DND-41 (cell line): ENCODE results near the gene STOML2.

Experiments
- ATAC-seq: fragments of 200-7000 bp; cut with Tn5 transposase; 3 replicates; pipeline ENCODE4 v1.9.1; 2021; ENCODE audit warnings: low read depth; ENCODE audit not compliant: insufficient read depth
- DNase-seq: peaks from one replicate; pipeline ENCODE4 v3.0.0-alpha.2; 2020
- H2AFZ ChIP-seq: 2 replicates; pipeline ENCODE4 v1.6.0; 2012; ENCODE audit warnings: low read depth, low read length
- H3K27ac ChIP-seq: 2 replicates; pipeline ENCODE4 v1.5.1; 2012; ENCODE audit warnings: low read length, inconsistent platforms
- H3K27me3 ChIP-seq: fragments of 200-600 bp; sonication (generic); 2 replicates; pipeline ENCODE4 v1.6.0; 2012; ENCODE audit warnings: low read length, mild to moderate bottlenecking, inconsistent platforms; ENCODE audit not compliant: insufficient read depth, poor library complexity
- H3K36me3 ChIP-seq: 2 replicates; pipeline ENCODE4 v1.5.1; 2012; ENCODE audit warnings: low read length, inconsistent platforms; ENCODE audit not compliant: insufficient read depth
- H3K4me1 ChIP-seq: 2 replicates; pipeline ENCODE4 v1.5.1; 2012; ENCODE audit warnings: mild to moderate bottlenecking, low read length; ENCODE audit not compliant: insufficient read depth
- H3K4me2 ChIP-seq: 2 replicates; pipeline ENCODE4 v1.6.0; 2012; ENCODE audit warnings: mild to moderate bottlenecking, moderate library complexity, low read length, inconsistent platforms; ENCODE audit not compliant: insufficient read depth
- H3K4me3 ChIP-seq, 2 experiments: fragments of 200-600 bp in 1 of 2; shearing (Covaris generic) in 1 of 2; 2 replicates each; pipeline ENCODE4 v1.5.1; 2012 to 2016; ENCODE audit warnings: inconsistent platforms in 2 of 2, low read length in 2 of 2, mild to moderate bottlenecking in 2 of 2, low read depth in 1 of 2, moderate library complexity in 1 of 2
- H3K79me2 ChIP-seq: 2 replicates; pipeline ENCODE4 v1.6.0; 2012; ENCODE audit warnings: low read length, inconsistent platforms; ENCODE audit not compliant: insufficient read depth
- H3K9ac ChIP-seq: 2 replicates; pipeline ENCODE4 v1.6.0; 2012; ENCODE audit warnings: low read depth, mild to moderate bottlenecking, inconsistent platforms, low read length, moderate library complexity
- H3K9me3 ChIP-seq: 2 replicates; pipeline ENCODE4 v1.5.1; 2012; ENCODE audit warnings: low read length, moderate library complexity, mild to moderate bottlenecking, inconsistent platforms; ENCODE audit not compliant: insufficient read depth, severe bottlenecking
- H4K20me1 ChIP-seq: 2 replicates; pipeline ENCODE4 v1.6.0; 2012; ENCODE audit warnings: low read length; ENCODE audit not compliant: insufficient read depth
- CTCF ChIP-seq: IDR thresholded peaks from 2 replicates; pipeline ENCODE4 v1.5.1; 2012; ENCODE audit warnings: borderline replicate concordance, low read length, moderate library complexity, mild to moderate bottlenecking; ENCODE audit not compliant: poor library complexity, severe bottlenecking; ENCODE audit errors: extremely low read depth
- EZH2 ChIP-seq: IDR thresholded peaks from 3 replicates; pipeline ENCODE4 v1.6.1; 2012; ENCODE audit warnings: borderline replicate concordance, low read depth, mild to moderate bottlenecking, moderate library complexity, low read length, inconsistent platforms; ENCODE audit not compliant: severe bottlenecking

STOML2 gene

GRCh38 chr9:35105571-35106342, 2.8 kb upstream of the STOML2 start:
- DNase-seq (no peak), ATAC-seq (no peak)
- H3K4me3 ChIP-seq = no peak overlapping the region
- no peak overlapping the region for H3K9ac ChIP-seq
- H3K4me1 ChIP-seq = peaks cover 33% of the 10 kb centered on the region
- TF ChIP-seq EZH2 (no peak), CTCF (no peak)
- no peak overlapping the region for H2AFZ ChIP-seq
- peaks cover 15% of the 10 kb centered on the region for H3K79me2 ChIP-seq
- no peak overlapping the region for H3K4me2 ChIP-seq
- no peaks in the 10 kb centered on the region for H3K27me3 ChIP-seq
- peaks cover 11% of the 10 kb centered on the region for H3K36me3 ChIP-seq
- no peak overlapping the region for H3K27ac ChIP-seq
- H3K9me3 ChIP-seq = no peaks in the 10 kb centered on the region
- H4K20me1 ChIP-seq = no peaks in the 10 kb centered on the region

GRCh38 chr9:35105126-35105525, 2.2 kb upstream of the STOML2 start:
- H3K9ac ChIP-seq = no peak overlapping the region
- H3K9me3 ChIP-seq = no peaks in the 10 kb centered on the region
- H2AFZ ChIP-seq = no peak overlapping the region
- H3K4me3 ChIP-seq = no peak overlapping the region
- no peak overlapping the region for H3K4me2 ChIP-seq
- H3K79me2 ChIP-seq = peaks cover 15% of the 10 kb centered on the region
- H3K27me3 ChIP-seq = no peaks in the 10 kb centered on the region
- TF ChIP-seq CTCF (no peak), EZH2 (no peak)
- DNase-seq (no peak), ATAC-seq (no peak)
- peaks cover 17% of the 10 kb centered on the region for H3K36me3 ChIP-seq
- H3K4me1 ChIP-seq = peaks cover 28% of the 10 kb centered on the region
- no peaks in the 10 kb centered on the region for H4K20me1 ChIP-seq
- H3K27ac ChIP-seq = no peak overlapping the region

GRCh38 chr9:35104586-35104985, 1.7 kb upstream of the STOML2 start:
- TF ChIP-seq CTCF (no peak), EZH2 (no peak)
- Histone ChIP-seq H3K4me2 (no peak overlapping the region), H3K4me3 (no peak overlapping the region), H3K9me3 (no peaks in the 10 kb centered on the region), H3K79me2 (peaks cover 15% of the 10 kb centered on the region), H4K20me1 (no peaks in the 10 kb centered on the region), H3K36me3 (peaks cover 21% of the 10 kb centered on the region), H3K27me3 (no peaks in the 10 kb centered on the region), H3K27ac (no peak overlapping the region), H3K4me1 (peaks cover 28% of the 10 kb centered on the region), H2AFZ (no peak overlapping the region), H3K9ac (no peak overlapping the region)
- ATAC-seq (no peak), DNase-seq (no peak)
